ENCODE results near the gene TRPM1.

The TRPM1 gene

DNA sequence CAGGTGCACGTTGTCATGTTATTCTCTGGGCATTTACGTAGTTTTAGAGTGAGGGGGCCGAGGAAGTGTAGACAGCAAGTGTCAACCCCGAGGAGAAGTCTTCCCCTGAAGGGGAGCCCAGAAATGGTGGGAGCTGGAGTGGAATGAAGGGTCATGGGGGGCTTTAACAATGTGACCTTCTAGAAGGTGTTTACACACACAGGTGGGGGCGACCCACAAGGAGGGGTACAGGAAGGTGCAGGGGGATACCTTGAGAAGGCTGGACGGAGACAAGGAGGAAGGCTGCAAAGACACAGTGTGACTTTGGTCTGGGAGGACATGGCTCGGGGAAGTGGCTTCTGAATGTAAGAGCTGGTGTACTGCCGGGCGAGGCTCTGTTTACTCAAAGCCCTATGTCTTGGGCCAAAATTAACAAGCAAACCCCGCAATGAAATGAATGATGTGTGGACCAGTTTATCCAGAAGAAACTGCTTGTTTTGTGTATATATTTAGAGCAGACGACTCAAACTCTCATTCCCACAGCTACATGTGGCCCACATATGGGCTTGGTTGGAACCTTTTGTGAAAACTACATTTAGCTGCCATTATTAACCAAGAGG, 18.7 kb downstream of the TRPM1 start:
- DNase-seq (ENCODE audit: low spot score): no peak

DNA sequence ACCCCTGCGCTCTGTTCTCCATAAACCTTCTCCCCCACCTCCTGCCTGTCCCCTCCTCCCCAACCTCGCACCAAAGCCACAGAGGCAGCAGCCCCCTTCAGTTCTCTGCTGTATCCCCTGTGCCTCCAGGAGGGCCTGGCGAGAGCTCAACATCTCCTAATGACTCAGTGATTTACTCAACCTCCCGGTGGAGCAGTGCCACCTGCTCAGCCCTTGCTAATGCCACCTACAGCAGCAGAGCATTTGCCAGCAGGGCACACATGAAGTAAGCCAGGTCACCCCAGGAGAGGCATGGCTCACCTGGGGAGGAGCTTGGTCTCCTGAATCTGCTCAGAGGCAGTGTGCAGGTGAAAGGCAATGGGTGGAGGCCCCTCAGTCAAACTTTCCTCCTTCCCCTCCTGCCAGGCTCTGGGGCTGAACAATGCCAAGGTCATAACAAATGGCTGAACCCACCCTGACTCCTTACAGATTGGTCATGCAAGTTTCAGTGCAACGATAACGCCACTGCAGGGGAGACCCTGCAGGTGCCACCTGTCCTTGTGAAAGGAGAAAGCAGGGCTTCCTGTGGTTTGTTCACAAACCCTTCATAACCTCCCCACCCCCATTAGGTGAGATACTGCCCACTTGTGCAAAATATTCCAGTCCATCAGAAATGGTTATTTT, 19.8 kb downstream of the TRPM1 start:
- DNase-seq (ENCODE audit: low spot score): no peak

DNA sequence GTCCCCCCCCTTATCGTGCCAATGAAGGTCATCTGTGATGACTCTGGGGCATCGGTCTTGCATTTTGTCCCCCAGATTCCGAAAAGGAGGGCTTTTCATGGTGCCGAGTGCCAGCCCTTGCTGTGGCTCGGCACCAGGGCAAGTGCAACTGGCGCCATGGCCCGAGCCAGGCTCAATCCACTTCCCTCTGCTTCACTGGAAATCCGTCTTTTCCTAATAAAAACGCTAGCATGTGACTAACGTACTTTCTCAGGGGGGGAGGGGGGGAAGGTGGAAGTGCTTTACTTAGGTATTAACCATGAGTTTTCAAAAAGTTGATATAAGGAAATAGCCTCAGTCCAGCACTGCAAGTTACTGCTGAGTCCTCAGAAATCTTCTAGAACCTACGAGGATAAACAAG, 20.5 kb downstream of the TRPM1 start:
- DNase-seq (ENCODE audit: low spot score): no peak

DNA sequence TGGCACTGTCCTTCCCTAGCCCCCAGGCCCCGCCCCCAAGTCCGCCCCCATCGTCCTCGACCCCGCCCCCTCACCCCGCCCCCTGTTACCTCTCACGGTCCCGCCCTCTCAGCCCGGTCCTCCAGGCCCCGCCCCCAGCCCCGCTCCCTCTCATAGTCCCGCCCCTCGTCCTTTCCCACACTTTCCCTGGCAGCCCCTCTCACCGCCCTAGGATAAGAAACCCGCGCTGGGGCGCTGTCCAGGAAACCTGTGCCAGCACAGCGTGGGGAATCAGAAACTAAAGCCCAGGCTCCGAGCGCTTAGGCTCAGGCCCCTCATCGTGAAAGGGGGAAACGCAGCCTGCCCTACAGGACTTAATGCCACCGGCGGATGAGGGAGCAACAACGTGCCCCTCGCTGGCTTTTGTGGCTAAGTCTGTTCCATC, 20.9 kb downstream of the TRPM1 start:
- DNase-seq (ENCODE audit: low spot score): peak; percentile 90

DNA sequence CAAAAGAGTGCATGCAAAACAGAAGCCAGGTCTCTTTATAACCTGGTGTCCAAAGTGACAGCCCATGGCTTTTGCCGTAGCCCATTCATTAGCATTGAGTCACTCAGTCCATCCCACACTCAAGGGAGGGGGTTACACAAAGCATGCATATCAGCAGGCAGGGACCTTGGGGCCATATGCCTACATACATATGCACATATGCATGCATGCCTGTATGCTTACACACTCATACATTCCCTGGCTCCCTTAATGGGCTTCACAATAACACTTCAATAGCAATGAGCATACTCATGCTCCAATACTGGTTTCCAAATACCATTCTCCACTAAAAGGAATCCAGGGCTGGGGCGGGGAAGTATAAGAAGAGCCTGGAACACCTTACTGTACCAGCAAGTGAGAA, 22.0 kb downstream of the TRPM1 start:
- no peak for DNase-seq (ENCODE audit: low spot score)

DNA sequence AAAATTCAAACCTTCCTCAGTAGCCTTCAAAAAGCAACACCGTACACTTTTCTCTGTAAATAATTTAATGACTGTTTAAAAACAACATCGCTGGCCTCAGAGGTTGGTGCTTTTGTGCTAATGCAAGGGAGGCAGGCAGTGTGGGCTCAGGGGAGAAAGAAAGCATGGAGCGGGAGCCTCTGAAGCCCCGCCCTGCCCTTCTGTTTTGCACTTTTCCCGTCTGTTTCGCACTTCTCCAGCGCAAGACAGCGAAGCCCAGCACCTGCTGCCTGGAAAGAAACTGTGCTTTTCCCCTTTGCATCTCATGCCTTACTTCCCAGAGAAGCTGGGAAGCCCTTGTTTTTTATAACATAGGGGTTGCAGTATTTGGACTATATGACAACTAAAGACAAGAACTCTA, 23.1 kb downstream of the TRPM1 start:
- DNase-seq (ENCODE audit: low spot score): no peak

DNA sequence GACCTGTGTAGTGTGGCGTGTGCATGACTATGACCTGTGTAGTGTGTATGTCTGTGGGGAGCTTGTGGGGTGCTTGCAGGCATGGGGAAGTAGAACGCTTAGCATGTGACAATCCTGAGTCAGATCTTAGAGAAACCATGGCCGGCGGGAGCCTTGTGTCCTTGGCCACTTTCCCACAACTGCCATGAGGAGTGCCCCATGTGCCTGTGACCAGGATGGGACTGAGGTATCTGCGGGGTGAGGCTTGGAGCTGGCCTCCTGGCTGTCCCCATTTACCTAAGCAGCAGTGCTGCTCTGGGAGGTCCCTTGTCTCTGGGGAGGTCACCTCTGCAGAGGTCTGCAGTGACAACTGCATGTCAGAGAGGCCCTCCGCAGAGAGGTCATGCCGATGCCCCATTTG, 23.6 kb downstream of the TRPM1 start:
- no peak for DNase-seq (ENCODE audit: low spot score)

DNA sequence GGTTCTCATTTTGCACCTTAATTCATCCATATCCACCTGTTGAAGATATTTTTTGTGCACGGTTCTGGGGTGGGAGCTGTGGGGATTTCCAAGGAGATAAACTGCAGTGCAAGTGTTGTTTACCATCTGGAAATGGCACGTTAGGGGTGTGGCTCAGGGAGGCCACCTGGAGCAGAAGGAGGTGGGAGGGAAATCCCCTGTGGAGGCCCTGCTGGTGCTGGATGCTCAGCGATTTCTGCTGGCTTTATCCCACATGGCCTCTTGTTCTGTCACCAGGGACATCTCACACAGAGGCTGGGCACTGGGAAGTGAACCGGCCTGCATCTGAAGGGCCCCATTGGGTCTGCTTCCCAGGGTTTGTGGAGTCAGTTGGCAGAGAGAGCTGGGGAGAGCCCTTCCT, 24.3 kb downstream of the TRPM1 start:
- DNase-seq (ENCODE audit: low spot score): no peak

DNA sequence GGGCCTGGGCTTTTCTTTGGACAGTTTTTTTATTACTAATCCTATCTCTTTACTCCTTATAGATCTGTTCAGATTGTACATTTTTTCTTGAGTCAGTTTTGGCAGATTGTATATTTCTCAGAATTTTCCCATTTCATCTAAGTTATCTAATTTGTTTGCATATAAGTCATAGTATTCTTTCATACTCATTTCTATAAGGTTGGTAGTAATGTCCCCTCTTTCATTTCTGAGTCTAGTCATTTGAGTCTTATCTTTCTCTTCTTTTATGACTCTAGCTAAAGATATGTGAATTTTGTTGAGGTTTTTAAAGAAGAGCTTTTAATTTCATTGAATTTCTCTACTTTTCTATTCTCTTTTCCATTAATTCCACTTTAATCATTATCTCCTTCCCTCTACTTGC, 27.2 kb downstream of the TRPM1 start:
- no peak for DNase-seq (ENCODE audit: low spot score)

DNA sequence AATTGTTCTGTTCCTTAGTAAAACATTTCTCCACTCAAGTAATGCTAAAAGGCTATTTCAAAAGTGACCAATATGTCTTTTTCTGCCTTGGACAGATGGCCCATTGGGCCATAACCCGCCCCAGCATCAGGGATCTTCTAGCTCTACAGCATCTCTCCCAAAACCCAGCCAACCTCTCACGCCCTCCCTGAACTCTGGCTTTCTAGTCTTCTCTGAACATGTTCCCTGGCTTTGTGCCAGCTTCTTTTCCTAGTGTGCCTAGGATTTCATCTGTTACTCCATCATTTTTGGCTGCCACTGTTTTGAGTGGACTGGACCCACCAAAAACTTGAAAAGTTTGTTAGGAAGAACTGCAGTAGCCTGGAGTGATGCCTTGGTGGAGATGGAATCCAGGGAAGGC, 30.7 kb downstream of the TRPM1 start:
- DNase-seq (ENCODE audit: low spot score): no peak

DNA sequence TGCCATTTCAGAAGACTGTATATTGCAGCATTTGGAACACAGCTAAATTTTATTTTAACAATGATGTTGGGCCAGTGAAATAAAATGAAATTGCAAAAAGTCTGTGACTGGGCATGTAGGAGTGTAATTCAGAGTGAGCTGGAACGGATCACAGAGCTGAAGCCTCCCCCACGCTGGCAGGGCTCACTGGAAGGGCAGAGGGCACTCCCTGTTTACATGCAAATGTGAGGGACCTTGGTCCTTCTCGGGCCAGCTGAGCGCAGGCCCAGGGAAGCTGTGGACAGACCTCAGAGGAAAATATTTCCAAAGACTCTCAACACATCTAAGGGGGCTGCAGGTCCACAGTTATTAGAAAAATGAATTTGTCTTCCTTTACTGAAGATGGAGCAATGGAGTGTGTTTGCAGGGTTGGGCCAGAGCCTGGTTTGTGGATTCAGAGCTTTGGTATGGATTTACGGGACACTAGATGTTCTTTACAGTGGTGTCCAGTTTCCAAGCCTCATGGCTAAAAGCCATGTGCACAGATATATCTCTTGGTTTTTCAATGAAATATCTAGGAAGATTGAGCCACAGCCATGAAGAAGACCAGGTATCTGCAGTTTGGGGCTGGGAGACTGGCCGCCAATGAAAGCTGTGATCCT, 32.0 kb downstream of the TRPM1 start:
- DNase-seq (ENCODE audit: low spot score): no peak

DNA sequence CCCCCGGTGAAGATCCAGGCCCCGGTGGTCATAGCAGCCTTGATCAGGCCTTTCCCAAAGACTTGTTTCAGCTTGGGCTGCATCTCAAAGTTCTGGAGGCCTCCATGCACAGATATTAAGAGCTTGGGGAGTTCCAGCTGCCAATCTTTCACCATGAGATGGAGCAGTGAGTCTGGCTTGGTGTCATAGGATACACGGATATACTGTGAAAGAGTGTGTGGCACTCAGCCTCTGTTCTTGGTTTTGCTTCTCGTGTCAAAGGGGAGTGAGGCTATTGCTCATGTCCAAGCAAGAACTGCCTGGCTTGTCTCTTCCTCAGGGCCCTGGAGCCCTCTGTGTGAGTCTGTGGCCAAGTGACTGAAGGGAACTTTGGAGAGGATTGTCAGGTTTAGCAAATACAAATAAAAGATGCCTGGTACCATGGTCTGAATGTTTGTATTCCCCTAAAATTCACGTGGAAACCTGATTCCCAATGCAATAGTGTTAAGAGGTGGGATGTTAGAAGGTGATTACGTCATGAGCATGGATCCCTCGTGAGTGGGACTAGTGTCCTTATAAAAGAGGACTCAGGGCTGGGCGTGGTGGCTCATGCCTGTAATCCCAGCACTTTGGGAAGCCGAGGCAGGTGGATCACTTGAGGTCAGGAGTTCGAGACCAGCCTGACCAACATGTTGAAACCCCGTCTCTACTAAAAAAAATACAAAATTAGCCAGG, 33.5 kb downstream of the TRPM1 start:
- DNase-seq (ENCODE audit: low spot score): no peak

DNA sequence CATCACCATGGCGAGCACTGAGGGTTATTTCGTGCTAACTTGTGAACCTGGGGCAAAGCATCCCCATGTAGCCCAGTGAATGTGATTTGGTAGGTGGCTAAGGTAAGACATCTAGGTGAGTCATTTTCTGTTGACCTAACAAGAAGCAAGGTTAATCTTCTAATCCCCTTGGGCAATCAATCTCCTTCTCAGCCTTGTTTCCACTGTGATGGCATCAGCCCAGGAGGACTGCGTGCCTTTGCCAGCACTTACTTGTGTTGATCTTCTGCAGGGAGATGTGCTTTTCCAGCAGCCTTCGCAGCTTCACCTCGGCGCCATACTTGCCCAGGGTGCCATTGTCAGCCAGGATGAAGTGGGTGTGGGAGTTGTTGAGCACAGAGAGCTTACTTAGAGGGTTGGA, 35.7 kb downstream of the TRPM1 start:
- DNase-seq (ENCODE audit: low spot score): no peak

DNA sequence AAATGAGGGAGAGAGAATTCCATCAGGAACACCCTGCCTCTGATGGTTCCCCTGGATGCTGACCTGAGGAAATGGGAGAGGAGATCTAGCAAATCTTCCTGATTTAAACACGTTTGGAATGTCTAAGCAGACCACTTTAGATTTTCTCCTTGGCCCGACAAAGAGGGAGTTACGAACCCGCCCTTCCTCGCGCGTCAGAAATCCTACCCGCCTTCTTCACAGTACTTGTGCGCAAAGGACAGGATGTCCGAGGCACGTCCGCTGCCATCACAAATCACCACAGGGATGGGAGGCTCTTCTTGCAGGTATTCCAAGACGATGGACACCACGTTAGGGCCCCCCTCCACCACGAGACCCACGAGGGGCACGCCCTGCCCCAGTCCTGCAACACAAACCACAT, 38.6 kb downstream of the TRPM1 start:
- DNase-seq (ENCODE audit: low spot score): no peak

DNA sequence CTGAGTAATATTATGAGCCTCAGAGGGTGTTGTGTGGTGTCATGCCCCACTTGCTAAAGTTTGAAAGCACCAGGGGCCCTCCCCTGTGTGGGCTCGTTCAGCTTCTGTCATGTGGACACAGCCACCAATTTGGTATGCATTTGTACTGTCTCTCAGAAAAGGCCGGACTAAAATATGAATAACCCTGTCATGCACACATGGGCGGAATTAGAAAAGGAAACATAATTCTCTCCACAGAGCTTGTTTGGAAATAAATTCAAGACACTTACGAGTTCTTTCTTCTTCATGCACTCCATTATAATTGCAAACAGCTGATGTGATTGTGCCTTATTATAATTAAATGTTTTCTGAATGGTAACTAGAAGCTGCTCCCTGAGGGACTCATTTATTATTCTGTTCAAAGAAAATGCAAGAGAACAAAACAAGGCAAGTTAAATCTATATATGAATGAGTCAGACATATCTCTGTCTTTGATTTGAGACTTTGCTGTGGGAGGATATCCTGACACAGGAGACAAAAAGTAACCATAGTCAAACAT, 39.1 kb downstream of the TRPM1 start:
- DNase-seq (ENCODE audit: low spot score): no peak

DNA sequence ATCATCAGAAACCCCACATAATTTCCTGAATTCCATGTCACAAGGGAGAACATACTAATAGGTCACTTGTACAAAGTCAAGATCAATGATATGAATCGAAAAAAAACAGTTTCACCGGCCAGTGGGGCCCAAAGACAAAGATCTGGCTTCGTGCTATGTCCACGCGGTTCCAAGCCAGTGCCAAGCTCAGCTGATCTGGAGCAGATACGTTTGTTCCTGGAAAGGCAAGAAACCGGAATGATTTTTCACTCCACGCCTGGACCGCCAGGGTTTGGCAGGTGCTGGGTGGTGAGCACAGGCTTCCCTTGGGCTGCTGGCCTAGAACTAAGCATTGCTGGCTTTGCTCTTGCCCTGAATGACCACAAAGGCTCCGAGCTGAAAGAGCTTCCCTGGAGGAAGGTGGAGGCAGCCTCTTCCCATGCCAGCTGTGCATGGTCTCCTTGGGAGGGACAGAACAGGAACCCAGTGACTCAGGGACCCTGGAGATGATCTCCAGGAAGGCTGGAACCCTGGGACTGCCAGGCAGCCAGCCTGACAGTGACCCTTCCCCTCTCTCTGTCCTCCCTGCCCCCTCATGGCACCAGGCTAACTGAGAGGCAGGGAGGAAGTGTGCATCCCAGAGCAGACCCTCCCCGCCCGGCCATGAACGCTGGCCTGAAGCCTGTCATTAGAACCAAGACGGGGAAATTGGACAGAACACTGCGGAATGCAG, 40.9 kb downstream of the TRPM1 start:
- no peak for DNase-seq (ENCODE audit: low spot score)

DNA sequence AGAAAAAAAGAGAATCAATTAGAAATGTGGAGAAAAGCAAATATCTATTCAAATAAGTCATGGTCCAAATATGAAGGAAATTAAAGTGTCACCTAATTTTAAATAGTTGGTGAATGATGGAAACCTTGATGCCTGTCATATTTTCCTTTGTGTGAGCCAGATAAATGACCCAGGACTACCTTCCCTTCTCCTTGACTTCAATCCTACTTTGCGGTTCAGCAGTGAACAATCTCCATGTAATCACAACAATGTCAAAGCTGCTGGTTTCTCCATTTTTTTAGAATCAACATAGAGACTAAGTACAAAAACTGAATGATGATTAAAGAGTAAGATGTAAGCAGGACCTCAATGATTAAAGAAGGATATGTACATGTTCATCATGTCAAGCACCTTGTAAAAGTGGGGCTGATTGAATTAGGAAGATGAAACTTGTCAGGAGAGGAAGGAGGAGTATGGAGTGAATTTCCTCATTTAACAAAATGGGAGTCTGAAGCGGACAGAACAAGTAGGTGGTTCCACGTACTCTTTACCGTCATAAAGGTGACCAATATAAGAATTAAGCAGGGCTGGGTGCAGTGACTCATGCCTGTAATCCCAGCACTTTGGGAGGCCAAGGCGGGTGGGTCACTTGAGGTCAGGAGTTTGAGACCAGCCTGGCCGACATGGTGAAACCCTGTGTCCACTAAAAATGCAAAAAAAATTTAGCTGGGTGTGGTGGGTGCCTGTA, 43.1 kb downstream of the TRPM1 start:
- no peak for DNase-seq (ENCODE audit: low spot score)

DNA sequence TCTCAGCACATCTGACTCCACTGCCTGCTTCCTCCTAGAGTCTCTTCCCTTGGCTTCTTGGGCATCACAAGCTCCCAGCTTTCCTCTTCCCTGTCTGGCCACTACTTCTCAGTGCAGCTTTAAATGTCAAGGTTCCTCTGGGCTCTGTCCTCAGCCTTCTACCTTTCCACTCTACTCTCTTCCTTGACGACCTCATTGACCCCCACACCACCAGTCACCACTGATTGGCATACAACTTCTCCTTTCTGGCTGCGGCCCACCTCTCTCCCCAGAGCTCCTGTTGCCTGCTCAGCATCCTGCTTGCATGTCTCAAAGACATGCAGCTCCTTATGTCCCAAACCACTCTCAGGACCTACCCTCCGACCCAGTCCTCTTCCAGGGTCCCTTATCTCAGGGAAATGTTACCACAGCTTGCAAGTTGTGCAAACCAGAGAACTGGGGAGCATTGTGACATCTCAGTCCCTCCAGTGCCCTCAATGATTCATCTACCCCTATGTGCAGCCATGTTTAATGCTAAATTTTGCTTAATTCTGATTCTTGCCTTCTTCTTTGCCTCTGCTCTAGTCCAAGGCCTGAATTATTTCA, 49.9 kb downstream of the TRPM1 start:
- no peak for DNase-seq (ENCODE audit: low spot score)

DNA sequence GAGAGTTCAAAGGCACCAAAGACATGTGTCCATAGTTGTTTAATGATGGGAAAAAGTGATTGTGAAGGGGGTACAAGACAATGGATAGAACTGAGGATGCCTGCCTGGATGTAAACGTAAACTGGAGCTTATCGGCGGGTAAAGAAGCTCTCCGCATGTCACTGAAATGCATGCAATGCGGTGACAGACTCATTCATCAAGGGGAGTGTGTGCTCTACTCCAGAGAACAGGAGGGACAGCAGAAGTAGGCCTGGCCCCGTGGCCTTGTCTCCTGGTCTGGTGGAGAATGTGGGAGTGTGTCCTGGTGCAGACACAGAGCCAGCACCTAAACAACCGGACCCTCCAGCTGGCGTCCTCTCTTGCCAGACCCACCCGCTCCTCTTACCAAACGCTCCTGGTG, 50.6 kb downstream of the TRPM1 start:
- no peak for DNase-seq (ENCODE audit: low spot score)

DNA sequence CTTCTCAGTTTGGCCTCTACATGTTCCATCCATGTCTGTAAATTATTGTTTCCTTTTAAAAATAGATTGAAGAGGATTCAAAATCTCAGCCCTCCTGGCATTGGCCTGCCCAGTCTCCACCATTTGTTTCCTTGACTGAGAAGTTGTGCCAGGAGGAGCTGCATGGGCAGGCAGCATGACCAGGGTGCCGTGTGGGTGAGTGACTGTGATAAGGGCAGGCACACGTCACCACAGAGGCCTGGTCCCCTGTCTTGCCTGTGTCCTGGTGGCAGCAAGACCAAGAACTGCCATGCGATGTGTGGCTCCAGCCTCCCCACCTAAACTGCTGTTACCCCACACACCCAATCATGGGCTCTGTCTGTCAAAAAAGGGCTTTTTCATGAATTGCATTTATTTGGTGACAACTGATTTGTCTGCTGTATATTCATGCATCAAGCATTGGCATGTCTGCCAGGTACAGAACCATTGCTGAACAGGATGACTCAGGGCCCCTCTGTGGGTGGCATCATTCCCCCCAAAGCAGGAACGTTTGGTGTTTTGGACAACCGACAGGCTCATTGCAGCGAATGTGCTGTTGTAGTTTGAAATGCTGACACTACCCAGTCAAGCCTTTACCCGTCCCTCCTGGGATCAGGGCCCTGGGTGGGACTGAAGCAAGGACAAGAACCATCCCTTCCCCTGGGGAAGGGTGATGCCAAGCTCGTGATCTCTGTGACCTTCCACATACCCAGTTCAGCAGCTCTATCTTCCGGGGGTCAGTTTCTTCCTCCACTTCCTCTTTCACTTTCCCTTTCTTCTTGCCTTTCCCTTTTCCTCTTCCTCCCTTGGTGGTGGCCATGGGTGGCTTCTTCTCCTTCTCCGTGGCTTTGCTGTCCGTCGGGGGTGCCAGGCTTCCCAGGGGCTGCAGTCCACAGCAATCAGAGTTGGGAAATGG, 51.6 kb downstream of the TRPM1 start:
- DNase-seq (ENCODE audit: low spot score): no peak

Data from iPS-NIHi11 (cell line).